RPMI7951 (cell line): ENCODE data around the gene SENP1. TPM values are rescaled to one million over a fixed set of nuclear protein-coding genes. Genes with fewer than 3 reads are reported as not detected.

Experiments used
- DNase-seq: peaks from one replicate; pipeline ENCODE4 v3.0.0-alpha.2; 2012; ENCODE audit warnings: low read depth
- total RNA-seq: library from RNA; depleted of rRNA; stranded (reverse); fragments of >200 nt; shearing (Covaris generic); gene quantifications from 2 replicates; pipeline ENCODE4 v1.2.3, GENCODE V29; 2014

The SENP1 gene
- total RNA-seq, 1 experiment from 2014 or later: 19.7 TPM

GRCh38 chr12:48067250-48067938, 38.5 kb downstream of the SENP1 start:
- no peak for DNase-seq

- DNase-seq: no peak
These were observed 40.8 kb downstream of the SENP1 start for GRCh38 chr12:48065041-48065440.

- no peak for DNase-seq
These were observed 42.3 kb downstream of the SENP1 start for GRCh38 chr12:48063530-48063929.

GRCh38 chr12:48061938-48062719, 43.8 kb downstream of the SENP1 start:
- no peak for DNase-seq

- DNase-seq: no peak
These were observed 45.4 kb downstream of the SENP1 start for GRCh38 chr12:48060474-48060873.

GRCh38 chr12:48058771-48059170, 47.1 kb downstream of the SENP1 start:
- DNase-seq: no peak

- DNase-seq: no peak
These were observed 50.7 kb downstream of the SENP1 start for GRCh38 chr12:48054955-48055821.

- no peak for DNase-seq
These were observed 52.0 kb downstream of the SENP1 start for GRCh38 chr12:48053883-48054282.

- no peak for DNase-seq
These were observed 52.8 kb downstream of the SENP1 start for GRCh38 chr12:48053122-48053521.

GRCh38 chr12:48051681-48052080, 54.2 kb downstream of the SENP1 start:
- DNase-seq: no peak

- DNase-seq: peak; percentile 15
These were observed 55.7 kb downstream of the SENP1 start for GRCh38 chr12:48050174-48050573.

- no peak for DNase-seq
These were observed 59.8 kb downstream of the SENP1 start for GRCh38 chr12:48045965-48046518.

GRCh38 chr12:48045061-48045846, 60.6 kb downstream of the SENP1 start:
- DNase-seq: no peak

GRCh38 chr12:48044396-48044795, 61.5 kb downstream of the SENP1 start:
- DNase-seq: no peak

GRCh38 chr12:48043771-48044170, 62.1 kb downstream of the SENP1 start:
- DNase-seq: no peak

GRCh38 chr12:48041591-48042423, 64.1 kb downstream of the SENP1 start:
- DNase-seq: no peak

GRCh38 chr12:48040354-48040753, 65.5 kb downstream of the SENP1 start:
- DNase-seq: no peak

- no peak for DNase-seq
These were observed 66.7 kb downstream of the SENP1 start for GRCh38 chr12:48039151-48039550.

GRCh38 chr12:48038085-48038484, 67.8 kb downstream of the SENP1 start:
- DNase-seq: no peak

GRCh38 chr12:48037267-48037915, 68.5 kb downstream of the SENP1 start:
- no peak for DNase-seq
